GM19372 (cell line): Measurements from ENCODE around the gene CLECL1.
"Not testable (repeated sequence)": the region's sequence is repeated elsewhere in the genome, so short reads cannot be mapped to it uniquely, and the experiment has no call there.

ENCODE experiments used
- ATAC-seq: cut with Tn5 transposase; IDR thresholded peaks from one replicate; pipeline ENCODE4 v1.9.1; 2021; ENCODE audit warnings: mild to moderate bottlenecking, low read depth, moderate library complexity; ENCODE audit not compliant: unreplicated experiment

CLECL1 gene

DNA sequence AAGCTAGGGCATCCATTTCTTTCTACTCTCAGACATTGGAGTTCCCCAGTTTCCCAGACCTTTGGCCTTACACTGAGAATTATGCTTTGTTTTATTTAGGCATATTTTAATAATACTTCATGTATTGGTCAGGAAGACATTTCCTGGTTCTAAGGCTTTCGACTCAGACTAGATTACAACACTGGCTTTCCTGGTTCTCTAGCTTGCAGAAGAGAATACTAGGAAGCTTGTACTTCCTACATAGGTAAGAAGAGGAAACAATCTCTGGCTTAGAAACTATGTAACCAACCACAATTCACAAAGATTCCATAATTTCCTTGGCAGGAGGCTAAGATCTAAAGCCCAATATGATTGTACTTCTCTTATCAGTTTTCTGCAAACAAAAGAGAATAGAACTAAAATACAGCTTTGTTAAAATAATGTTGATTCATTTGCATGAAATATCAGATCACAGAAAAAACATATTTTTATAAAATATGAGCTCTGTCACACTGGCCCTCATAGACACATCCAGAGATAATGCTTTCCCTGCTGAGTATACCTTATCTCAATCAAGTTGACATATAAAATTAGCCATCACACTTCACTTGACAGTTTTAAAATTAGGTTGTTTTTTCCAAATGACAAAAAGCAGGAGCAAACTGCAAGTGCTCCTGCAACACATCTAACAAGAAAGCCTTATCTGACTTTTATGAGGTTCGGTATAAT, 32.8 kb downstream of the CLECL1 start:
- no peak for ATAC-seq

DNA sequence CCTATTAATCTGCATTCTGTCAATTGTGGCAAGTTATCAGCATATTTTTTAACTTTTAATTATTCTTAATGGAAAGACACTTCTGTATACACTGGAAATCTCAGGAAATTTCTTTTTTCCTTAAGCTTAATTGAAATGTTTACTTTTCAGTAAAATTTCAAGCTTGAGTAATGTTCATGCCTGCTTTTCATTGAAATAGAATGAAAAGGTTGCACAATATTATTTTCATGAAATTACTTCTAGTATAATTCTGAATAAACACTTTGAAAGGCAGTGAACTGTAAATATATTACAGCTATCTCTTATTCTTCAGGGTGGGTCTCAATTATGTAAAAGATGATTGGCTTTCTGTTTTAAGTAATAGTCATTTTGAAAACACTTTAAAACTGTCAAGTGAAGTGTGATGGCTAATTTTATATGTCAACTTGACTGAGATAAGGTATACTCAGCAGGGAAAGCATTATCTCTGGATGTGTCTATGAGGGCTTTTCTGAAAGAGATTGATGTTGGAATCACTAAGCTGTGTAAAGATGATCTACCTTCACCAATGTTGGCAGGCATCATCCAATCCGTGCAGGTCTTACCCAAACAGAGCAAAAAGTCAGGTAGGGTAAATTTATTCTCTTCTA, 33.5 kb downstream of the CLECL1 start:
- ATAC-seq: no peak

DNA sequence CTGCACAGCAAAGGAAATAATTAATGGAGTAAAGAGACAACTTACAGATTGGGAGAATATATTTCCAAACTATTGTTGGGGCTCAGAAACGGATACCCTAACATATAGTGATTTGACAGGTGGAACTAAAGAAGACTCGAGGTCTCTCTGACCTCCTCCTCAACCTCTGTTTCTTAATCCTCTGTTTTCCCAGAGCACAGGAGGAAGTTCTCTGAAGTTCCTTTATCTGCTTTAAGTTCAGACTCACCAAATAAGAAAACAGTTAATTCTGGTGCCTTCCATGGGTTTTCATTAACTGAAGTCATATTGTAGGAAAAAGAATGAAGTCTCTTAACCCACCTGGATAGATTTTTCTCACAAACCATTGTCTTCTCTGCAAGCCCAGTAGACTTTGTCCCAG, 34.2 kb downstream of the CLECL1 start:
- ATAC-seq: no peak

DNA sequence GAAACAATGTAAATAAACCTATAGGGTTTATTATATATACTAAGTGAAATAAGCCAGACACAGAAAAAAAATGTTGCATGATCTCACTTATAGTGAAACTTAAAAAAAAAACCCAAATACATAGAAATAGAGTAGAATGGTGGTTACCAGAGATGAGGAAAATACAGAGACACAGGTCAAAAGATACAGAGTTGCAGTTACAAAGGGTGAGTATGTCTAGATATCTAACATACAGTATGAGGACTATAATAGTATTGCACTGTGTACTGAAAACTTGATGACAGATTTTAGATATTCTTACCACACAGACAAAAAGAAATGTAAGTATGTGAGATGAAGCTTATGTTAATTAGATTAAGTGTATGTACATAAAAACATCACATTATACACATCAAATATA, 35.3 kb downstream of the CLECL1 start:
- ATAC-seq: no peak

DNA sequence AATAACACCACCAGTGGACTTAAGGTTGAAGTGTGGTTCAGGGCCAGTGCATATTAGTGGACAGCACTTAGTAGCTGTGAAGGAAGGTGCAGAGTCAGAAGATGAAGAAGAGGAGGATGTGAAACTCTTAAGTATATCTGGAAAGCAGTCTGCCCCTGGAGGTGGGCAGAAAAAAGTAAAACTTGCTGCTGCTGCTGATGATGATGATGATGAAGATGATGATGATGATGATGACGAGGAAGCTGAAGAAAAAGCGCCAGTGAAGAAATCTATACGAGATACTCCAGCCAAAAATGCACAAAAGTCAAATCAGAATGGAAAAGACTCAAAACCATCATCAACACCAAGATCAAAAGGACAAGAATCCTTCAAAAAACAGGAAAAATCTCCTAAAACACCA, 37.2 kb downstream of the CLECL1 start:
- not testable (repeated sequence) for ATAC-seq

DNA sequence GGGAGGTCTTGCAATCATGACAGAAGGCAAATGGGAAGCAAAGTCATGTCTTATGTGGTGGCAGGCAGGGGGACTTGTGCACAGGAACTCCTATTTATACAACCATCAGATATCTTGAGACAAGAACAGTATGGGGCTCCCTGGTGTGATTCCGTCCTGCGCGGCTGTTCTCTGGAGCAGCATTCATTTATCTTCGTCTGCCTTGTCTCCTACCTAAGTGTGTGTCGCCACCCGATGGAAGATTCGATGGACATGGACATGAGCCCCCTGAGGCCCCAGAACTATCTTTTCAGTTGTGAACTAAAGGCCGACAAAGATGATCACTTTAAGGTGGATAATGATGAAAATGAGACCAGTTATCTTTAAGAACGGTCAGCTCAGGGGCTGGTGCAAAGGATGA, 37.7 kb downstream of the CLECL1 start:
- not testable (repeated sequence) for ATAC-seq

DNA sequence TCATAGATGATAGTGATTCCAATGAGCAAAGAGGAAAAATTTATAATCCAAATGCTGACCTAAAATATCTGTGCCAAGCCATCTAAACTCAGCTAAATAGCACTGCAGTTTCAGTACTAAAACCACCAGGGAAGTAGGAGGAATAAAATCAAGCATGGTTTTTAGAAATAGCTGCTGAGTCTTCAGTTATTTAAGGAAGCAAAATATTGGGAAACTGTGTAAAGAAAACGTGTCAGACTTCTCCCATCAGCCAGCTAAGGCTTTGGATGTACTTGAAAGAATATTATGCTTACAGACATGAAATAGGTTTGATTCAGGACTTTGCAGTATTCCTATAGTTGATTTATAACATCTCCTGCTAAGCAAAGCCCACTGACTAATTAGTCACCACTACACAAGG, 38.7 kb downstream of the CLECL1 start:
- ATAC-seq: no peak

DNA sequence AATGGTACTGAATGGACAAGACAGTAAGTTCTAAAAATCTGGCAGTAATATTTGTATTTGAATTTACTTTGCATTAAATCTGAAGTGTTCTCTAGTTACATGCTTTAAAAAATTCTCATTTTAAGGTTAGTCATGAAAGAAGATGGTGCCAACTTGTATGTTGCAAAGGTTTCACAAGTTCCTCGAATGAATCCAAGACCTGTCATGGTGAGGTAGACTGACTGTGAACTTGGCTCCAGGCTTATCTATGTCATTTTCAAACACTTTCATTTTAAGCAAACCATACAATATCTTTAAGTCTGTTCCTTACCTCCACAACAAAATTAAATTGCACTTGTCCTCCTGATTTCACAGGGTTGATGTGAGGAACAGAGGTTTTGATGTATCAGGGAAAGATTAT, 40.0 kb downstream of the CLECL1 start:
- ATAC-seq: no peak

DNA sequence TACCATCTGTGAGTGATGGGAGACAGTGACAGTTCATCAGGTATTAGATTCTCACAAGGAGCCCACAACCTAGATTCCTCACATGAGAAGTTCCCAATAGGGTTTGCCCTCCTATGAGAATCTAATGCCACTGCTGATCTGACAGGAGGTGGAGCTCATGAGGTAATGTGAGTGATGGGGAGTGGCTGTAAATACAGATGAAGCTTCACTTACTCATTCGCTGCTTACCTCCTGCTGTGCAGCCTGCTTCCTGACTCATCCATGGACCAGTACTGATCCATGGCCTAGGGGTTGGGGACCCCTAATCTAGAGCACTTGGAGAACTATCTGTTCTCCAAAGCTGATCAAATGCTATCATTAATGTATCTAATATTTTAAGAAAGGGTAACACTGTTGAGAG, 45.7 kb downstream of the CLECL1 start:
- ATAC-seq: no peak

DNA sequence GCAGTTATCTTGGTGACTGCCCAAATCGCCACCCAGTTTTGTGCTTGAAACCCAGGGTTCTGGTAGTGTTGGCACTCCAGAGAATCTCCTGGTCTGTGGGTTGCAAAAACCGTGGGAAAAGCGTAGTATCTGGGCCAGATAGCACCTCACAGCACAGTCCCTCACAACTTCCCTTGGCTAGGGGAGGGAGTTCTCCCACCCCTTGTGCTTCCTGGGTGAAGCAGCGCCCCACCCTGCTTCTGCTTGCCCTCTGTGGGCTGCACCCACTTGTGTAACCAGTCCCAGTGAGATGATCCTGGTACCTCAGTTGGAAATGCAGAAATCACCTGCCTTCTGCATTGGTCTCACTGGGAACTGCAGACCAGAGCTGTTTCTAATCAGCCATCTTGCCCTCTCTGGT, 47.0 kb downstream of the CLECL1 start:
- no peak for ATAC-seq

DNA sequence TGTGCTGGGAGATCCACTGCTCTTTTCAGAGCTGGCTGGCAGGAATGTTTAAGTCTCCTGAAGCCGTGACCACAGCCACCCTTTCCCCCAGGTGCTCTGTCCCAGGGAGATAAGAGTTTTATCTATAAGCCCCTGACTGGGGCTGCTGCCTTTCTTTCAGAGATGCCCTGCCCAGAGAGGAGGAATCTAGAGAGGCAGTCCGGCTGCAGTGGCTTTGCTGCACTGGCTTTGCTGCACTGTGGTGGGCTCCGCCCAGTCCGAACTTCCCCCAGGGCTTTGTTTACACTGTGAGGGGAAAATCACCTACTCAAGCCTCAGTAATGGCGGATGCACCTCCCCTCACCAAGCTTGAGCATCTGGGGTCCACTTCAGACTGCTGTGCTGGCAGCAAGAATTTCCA, 47.5 kb downstream of the CLECL1 start:
- not testable (repeated sequence) for ATAC-seq

DNA sequence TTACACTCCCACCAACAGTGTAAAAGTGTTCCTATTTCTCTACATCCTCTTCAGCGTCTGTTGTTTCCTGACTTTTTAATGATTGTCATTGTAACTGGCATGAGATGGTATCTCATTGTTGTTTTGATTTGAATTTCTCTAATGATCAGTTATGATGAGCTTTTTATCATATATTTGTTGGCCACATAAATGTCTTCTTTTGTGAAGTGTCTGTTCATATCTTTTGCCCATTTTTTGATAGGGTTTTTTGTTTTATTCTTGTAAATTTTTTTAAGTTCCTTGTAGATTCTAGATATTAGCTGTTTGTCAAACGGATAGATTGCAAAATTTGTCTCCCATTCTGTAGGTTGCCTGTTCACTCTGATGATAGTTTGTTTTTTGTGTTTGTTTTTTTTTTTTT, 49.9 kb downstream of the CLECL1 start:
- not testable (repeated sequence) for ATAC-seq

DNA sequence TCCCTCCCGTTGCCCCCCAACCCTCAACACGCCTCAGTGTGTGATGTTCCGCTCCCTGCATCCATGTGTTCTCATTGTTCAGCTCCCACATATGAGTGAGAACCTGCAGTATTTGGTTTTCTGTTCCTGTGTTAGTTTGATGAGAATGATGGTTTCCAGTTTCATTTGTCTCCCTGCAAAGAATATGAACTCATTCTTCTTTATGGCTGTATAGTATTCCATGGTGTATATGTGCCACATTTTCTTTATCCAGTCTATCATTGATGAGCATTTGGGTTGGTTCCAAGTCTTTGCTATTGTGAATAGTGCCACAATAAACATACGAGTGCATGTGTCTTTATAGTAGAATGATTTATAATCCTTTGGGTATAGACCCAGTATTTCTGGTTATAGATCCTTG, 50.4 kb downstream of the CLECL1 start:
- not testable (repeated sequence) for ATAC-seq

DNA sequence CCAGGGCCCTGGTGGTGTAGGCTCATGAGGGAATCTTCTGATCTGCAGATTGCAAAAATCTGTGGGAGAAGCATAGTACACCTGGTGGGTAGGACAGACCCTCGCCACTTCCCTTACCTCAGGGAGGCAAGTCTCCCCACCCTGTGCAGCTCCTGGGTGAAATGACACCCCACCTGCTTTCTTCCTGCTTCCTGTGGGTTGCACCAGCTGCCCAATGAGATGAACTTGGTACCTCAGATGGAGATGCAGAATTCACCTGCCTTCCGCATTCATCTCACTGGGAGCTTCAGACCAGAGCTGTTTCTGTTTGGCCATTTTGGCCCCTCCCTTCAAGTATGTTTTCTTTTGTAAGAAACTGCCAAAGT, 58.7 kb downstream of the CLECL1 start:
- ATAC-seq: no peak

DNA sequence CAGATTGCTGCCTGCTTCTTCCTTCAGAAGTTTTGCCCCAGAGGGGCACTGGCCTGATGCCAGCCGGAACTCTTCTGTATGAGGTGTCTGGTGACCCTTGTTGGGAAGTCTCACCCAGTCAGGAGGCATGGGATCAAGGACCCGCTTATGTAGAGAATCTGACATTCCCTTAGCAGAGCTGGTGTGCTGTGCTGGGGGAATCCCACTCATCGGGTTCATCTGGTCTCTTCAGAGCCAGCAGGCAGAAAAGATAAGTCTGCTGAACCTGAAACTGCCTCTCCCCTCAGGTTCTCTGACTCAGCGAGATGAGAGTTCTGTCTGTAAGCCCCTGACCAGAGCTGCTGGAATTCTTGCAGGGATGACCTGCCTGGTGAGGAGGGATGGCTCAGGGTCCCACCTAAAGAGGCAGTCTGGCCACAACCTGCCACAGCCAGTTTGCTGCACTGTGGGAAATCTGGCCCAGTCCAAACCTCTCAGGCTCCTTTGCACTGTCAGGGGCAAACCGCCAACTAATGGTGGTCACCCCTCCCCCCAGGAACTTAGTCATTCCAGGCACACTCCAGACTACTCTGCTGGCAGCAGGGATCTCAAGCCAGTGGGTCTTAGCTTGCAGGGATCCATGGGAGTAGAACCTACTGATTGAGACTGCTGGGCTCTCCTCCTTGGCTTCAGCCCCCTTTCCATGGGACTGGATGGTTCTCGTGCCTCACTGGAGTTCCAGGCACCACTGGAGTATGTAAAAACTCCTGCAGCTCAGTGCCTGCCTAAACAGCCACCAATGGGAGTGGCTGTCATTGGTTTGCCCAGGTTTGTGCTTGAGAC, 59.3 kb downstream of the CLECL1 start:
- no peak for ATAC-seq
